Measurements from ENCODE around the gene NPFFR1. TPM values are rescaled to one million over a fixed set of nuclear protein-coding genes. Genes with fewer than 3 reads are reported as not detected.

The NPFFR1 gene
- not detected in 2 replicates for total RNA-seq

GRCh38 chr10:70283445-70284399, at the start of gene NPFFR1:
Gene NPFFR1, minus strand, starts transcription at chr10:70284004. Its CDS starts 328 bp downstream, at chr10:70283676.

GRCh38 chr10:70233109-70233938, 50.5 kb downstream of the NPFFR1 start, which contains the start of gene PPA1:
Gene PPA1, minus strand, starts transcription at chr10:70233429. Its CDS starts 102 bp downstream, at chr10:70233327.

Other genes with a start within 250 kb of the NPFFR1 start
- gene MACROH2A2, start 231.2 kb downstream of the NPFFR1 start, total RNA-seq, result 41.2 and 44.4 TPM in 2 replicates
- 1.2 and 2.5 TPM in 2 replicates for gene AIFM2, start 151.2 kb downstream of the NPFFR1 start, total RNA-seq
- gene TYSND1, start 137.3 kb downstream of the NPFFR1 start, total RNA-seq, result 32.9 and 46.7 TPM in 2 replicates
- gene SAR1A, start 113.5 kb downstream of the NPFFR1 start, total RNA-seq, result 55.3 and 67.7 TPM in 2 replicates
- 212 and 230 TPM in 2 replicates for gene PPA1, start 50.6 kb downstream of the NPFFR1 start, total RNA-seq
- 21.9 and 25.7 TPM in 2 replicates for gene LRRC20, start 98.6 kb upstream of the NPFFR1 start, total RNA-seq
- gene EIF4EBP2, start 120.1 kb upstream of the NPFFR1 start, total RNA-seq, result 15.2 and 22.4 TPM in 2 replicates
- 0.28 TPM in 1 of 2 replicates, not detected in the other for gene NODAL, start 157.7 kb upstream of the NPFFR1 start, total RNA-seq
- gene PALD1, start 194.8 kb upstream of the NPFFR1 start, total RNA-seq, result 0.60 and 0.71 TPM in 2 replicates

Measured in airway epithelial cell (primary cell).